A673 (cell line): ENCODE results near the gene PIK3C2B.

Source experiments
- CTCF ChIP-seq: fragments of 300-800, 200-600 bp; sonication (generic); conservative IDR thresholded peaks from 2 replicates; pipeline ENCODE4 v1.5.1; 2017; ENCODE audit warnings: low read depth, mild to moderate bottlenecking, antibody characterized with exemption, low read length, moderate library complexity, mixed read lengths
- EZH2 ChIP-seq: fragments of 200-600 bp; sonication (generic); IDR thresholded peaks from 2 replicates; pipeline ENCODE4 v1.6.1; 2017; ENCODE audit warnings: borderline replicate concordance, low read depth, mild to moderate bottlenecking, mixed read lengths, antibody characterized with exemption, low read length; ENCODE audit not compliant: poor library complexity, severe bottlenecking

- TF ChIP-seq CTCF (no peak), EZH2 (no peak)
Observed at GRCh38 chr1:204487256-204487615, 7.4 kb downstream of the PIK3C2B start.
